OCI-LY7 (cell line): Measurements from ENCODE around the gene CENPP. TPM values are rescaled to one million over a fixed set of nuclear protein-coding genes. Genes with fewer than 3 reads are reported as not detected.

Source experiments
- BruUV-seq: library from RNA; stranded (reverse); fragments of 400-500 nt; replicated peaks from 2 replicates; lab custom pipeline; 2021; lab: Mats Ljungman, UMichigan
- CTCF ChIA-PET: fragments of 300-600 bp; sonication (Branson Sonifier 250); formaldehyde crosslinking; loops from one replicate; lab custom pipeline; 2022; ENCODE audit warnings: antibody characterized with exemption; ENCODE audit not compliant: unreplicated experiment; lab: Charles Lee
- POLR2A ChIA-PET: fragments of 300-600 bp; sonication (Branson Sonifier 250); formaldehyde crosslinking; loops from one replicate; lab custom pipeline; 2022; ENCODE audit warnings: antibody characterized with exemption; lab: Charles Lee
- DNase-seq: peaks from one replicate; pipeline ENCODE4 v3.0.0-alpha.2; 2015; ENCODE audit warnings: low spot score
- H2AFZ ChIP-seq: fragments of 200-600 bp; sonication (generic), shearing (Covaris generic); 2 replicates; pipeline ENCODE4 v1.6.1; 2014; ENCODE audit warnings: mild to moderate bottlenecking, antibody characterized with exemption, low read length, moderate library complexity
- H3K27ac ChIP-seq: fragments of 200-600 bp; sonication (generic); 2 replicates; pipeline ENCODE4 v1.5.1; 2014; ENCODE audit warnings: mixed run types, low read depth, mild to moderate bottlenecking, moderate library complexity, low read length, inconsistent platforms; ENCODE audit not compliant: poor library complexity, severe bottlenecking
- H3K36me3 ChIP-seq: fragments of 200-600 bp; sonication (generic); 2 replicates; pipeline ENCODE4 v1.6.1; 2014; ENCODE audit warnings: mild to moderate bottlenecking, antibody characterized with exemption, low read length, moderate library complexity, mixed read lengths; ENCODE audit not compliant: insufficient read depth
- H3K4me1 ChIP-seq: fragments of 200-600 bp; sonication (generic); 2 replicates; pipeline ENCODE4 v1.5.1; 2014; ENCODE audit warnings: mild to moderate bottlenecking, low read length; ENCODE audit not compliant: insufficient read depth, poor library complexity, severe bottlenecking
- H3K4me2 ChIP-seq: fragments of 200-600 bp; sonication (generic); 2 replicates; pipeline ENCODE4 v1.6.1; 2014; ENCODE audit warnings: mild to moderate bottlenecking, low read length
- H3K4me3 ChIP-seq: fragments of 200-600 bp; sonication (generic); 2 replicates; pipeline ENCODE4 v1.5.1; 2014; ENCODE audit warnings: mild to moderate bottlenecking, low read depth, low read length; ENCODE audit not compliant: poor library complexity, severe bottlenecking
- H3K79me2 ChIP-seq: fragments of 200-600 bp; sonication (generic); 2 replicates; pipeline ENCODE4 v1.6.1; 2016; ENCODE audit warnings: low read depth, mild to moderate bottlenecking, low read length, moderate library complexity, mixed read lengths; ENCODE audit not compliant: insufficient read depth
- H3K9me2 ChIP-seq: fragments of 200-600 bp; sonication (generic); 2 replicates; pipeline ENCODE4 v1.6.1; 2016; ENCODE audit warnings: mild to moderate bottlenecking, low read length, mixed read lengths; ENCODE audit not compliant: insufficient read depth
- H3K9me3 ChIP-seq: fragments of 200-600 bp; sonication (generic); 2 replicates; pipeline ENCODE4 v1.6.1; 2014; ENCODE audit warnings: mild to moderate bottlenecking, mixed run types, low read length, mixed read lengths
- H4K20me1 ChIP-seq: fragments of 200-600 bp; sonication (generic); 2 replicates; pipeline ENCODE4 v1.6.1; 2014; ENCODE audit warnings: mild to moderate bottlenecking, antibody characterized with exemption, low read length, moderate library complexity, mixed read lengths; ENCODE audit not compliant: insufficient read depth
- EZH2phosphoT487 ChIP-seq: fragments of 200-600 bp; sonication (generic); IDR thresholded peaks from 2 replicates; pipeline ENCODE4 v1.6.1; 2018; ENCODE audit warnings: low read depth, borderline replicate concordance, mild to moderate bottlenecking, mixed run types, antibody characterized with exemption, low read length, moderate library complexity, mixed read lengths
- intact Hi-C: fragments of 100-400 bp; cut with micrococcal nuclease; formaldehyde crosslinking; loops from one replicate; pipeline ENCODE4 v1.10.0; 2022; ENCODE audit not compliant: unreplicated experiment
- total RNA-seq, 2 experiments: library from RNA; depleted of rRNA in 1 of 2; stranded (reverse); fragments of >200 nt in 1 of 2; shearing (Covaris generic) in 1 of 2; gene quantifications; 2 replicates each; pipeline ENCODE4 v1.2.3, GENCODE V29; 2014 to 2022
- TF ChIP-seq, protein P1 (sequence below): fragments of 200-600 bp; sonication (generic); conservative IDR thresholded peaks from 2 replicates; pipeline ENCODE4 v1.5.1; 2014; ENCODE audit warnings: mild to moderate bottlenecking, antibody characterized with exemption, low read length, moderate library complexity, mixed read lengths

CENPP gene
- total RNA-seq, 2 experiments from 2014 or later = 25.4 to 30.9 TPM

DNA sequence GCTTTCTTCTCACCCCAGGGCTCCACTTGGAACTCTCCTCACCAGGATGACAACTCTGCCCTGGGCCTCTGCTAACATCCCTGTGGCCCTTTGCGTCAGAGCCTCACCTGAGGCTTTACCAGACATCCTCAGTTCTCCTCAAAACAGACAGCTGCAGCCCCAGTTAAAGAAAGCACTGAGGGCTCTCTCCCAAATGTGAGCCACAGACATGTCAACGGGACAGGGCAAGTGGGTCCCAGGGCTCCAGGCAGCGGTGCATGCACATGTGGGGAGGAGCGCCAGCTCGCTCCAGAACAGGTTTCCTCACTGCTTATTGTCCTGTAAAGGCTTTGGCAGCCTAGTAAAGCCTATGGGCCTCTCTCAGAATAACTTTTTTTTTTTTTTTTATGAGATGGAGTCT is 306.9 kb downstream of the CENPP start:
- H3K4me2 ChIP-seq = no peak overlapping the region
- H3K27ac ChIP-seq = no peak overlapping the region
- POLR2A ChIA-PET = no interaction called here
- no peak for TF ChIP-seq EZH2phosphoT487
- TF ChIP-seq, protein P1, sequence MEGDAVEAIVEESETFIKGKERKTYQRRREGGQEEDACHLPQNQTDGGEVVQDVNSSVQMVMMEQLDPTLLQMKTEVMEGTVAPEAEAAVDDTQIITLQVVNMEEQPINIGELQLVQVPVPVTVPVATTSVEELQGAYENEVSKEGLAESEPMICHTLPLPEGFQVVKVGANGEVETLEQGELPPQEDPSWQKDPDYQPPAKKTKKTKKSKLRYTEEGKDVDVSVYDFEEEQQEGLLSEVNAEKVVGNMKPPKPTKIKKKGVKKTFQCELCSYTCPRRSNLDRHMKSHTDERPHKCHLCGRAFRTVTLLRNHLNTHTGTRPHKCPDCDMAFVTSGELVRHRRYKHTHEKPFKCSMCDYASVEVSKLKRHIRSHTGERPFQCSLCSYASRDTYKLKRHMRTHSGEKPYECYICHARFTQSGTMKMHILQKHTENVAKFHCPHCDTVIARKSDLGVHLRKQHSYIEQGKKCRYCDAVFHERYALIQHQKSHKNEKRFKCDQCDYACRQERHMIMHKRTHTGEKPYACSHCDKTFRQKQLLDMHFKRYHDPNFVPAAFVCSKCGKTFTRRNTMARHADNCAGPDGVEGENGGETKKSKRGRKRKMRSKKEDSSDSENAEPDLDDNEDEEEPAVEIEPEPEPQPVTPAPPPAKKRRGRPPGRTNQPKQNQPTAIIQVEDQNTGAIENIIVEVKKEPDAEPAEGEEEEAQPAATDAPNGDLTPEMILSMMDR = no peak
- H4K20me1 ChIP-seq = no peaks in the 10 kb centered on the region
- no peaks in the 10 kb centered on the region for H3K79me2 ChIP-seq
- no peak overlapping the region for H2AFZ ChIP-seq
- H3K4me3 ChIP-seq = no peak overlapping the region
- peaks cover 74% of the 10 kb centered on the region for H3K36me3 ChIP-seq
- H3K4me1 ChIP-seq = no peaks in the 10 kb centered on the region
- BruUV-seq = no TSS peak
- DNase-seq = no peak
- intact Hi-C loops = no loop called here
- no peaks in the 10 kb centered on the region for H3K9me2 ChIP-seq
- CTCF ChIA-PET = no interaction called here
- H3K9me3 ChIP-seq = no peaks in the 10 kb centered on the region

DNA sequence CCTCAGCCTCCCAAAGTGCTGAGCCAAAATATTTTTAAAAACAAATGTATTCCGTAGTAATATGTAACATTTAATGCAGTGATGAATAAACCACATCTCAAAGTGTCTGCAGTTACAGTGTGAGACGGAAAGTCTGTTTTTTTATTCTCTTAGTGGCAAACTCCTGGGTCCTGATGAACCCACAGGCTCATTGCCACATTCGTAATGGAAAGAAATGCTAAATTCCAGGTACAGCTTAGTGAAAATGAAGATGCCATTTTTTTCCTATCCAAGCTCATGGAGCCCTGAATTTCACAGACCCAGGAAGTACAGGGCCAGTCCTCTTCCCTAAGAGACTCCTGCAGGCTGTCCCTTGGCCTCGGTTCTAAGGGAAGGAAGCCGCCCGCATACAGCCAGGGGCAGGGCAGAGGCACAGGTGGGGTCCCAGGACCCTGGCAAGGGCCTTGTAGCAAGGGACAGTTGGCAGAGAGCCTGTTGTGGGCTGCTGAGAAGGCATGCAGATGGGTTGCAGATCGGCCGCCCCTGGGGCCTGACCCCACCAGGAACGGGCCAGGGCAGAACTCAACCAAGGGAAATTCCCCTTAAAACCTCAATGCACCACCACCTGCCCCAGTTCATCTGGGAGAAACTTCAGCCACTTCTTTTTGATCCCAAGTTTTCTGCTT is 308.0 kb downstream of the CENPP start:
- Histone ChIP-seq H3K9me3 (no peaks in the 10 kb centered on the region), H3K4me2 (no peak overlapping the region), H3K9me2 (no peaks in the 10 kb centered on the region), H3K4me1 (no peaks in the 10 kb centered on the region), H3K36me3 (peaks cover 76% of the 10 kb centered on the region), H2AFZ (no peak overlapping the region), H3K4me3 (no peak overlapping the region), H3K27ac (no peak overlapping the region), H3K79me2 (no peaks in the 10 kb centered on the region), H4K20me1 (no peaks in the 10 kb centered on the region)
- intact Hi-C loops = loop anchor here (2.0 kb wide), 2 partner anchors 307 to 493 kb away; no protein-coding TSS in a partner anchor
- POLR2A ChIA-PET = interaction anchor here (0.5 kb wide), 1 partner anchor 830 kb away, joined by 3 read pairs; no protein-coding TSS in a partner anchor
- BruUV-seq = no TSS peak
- CTCF ChIA-PET = no interaction called here
- no peak for DNase-seq
- TF ChIP-seq EZH2phosphoT487 = no peak
- TF ChIP-seq, protein P1 = no peak
